Mesendoderm (in vitro differentiated cells): ENCODE results near the gene SLC16A12.
A peak's percentile ranks its signal among the peaks of the same experiment; 100 is the strongest.
"Not testable (repeated sequence)": the region's sequence is repeated elsewhere in the genome, so short reads cannot be mapped to it uniquely, and the experiment has no call there.

ENCODE experiments used
- DNase-seq: peaks from one replicate; pipeline ENCODE4 v3.0.0; 2013
- H2AK5ac ChIP-seq: 2 replicates; pipeline ENCODE4 v1.6.1; 2013; ENCODE audit warnings: low read length, inconsistent platforms
- H2BK120ac ChIP-seq: 2 replicates; pipeline ENCODE4 v1.6.1; 2013; ENCODE audit warnings: low read depth, mild to moderate bottlenecking, low read length, moderate library complexity, mixed read lengths
- H2BK15ac ChIP-seq: replicated peaks from 2 replicates; pipeline ENCODE4 v1.6.1; 2013; ENCODE audit warnings: low read depth, mild to moderate bottlenecking, moderate library complexity
- H2BK5ac ChIP-seq: 2 replicates; pipeline ENCODE4 v1.6.1; 2013; ENCODE audit warnings: low read length, inconsistent platforms
- H3K18ac ChIP-seq: 2 replicates; pipeline ENCODE4 v1.6.1; 2013; ENCODE audit warnings: mild to moderate bottlenecking, low read length, mixed read lengths
- H3K23ac ChIP-seq: one replicate; pipeline ENCODE4 v1.6.1; 2013; ENCODE audit warnings: low read length
- H3K27ac ChIP-seq: 2 replicates; pipeline ENCODE4 v1.5.1; 2013; ENCODE audit warnings: low read depth, mild to moderate bottlenecking, inconsistent platforms, low read length, moderate library complexity
- H3K27me3 ChIP-seq: 2 replicates; pipeline ENCODE4 v1.6.1; 2013; ENCODE audit warnings: low read length, control low read depth, mild to moderate bottlenecking, inconsistent platforms; ENCODE audit not compliant: insufficient read depth, poor library complexity
- H3K36me3 ChIP-seq: 2 replicates; pipeline ENCODE4 v1.6.1; 2013; ENCODE audit warnings: low read length, inconsistent platforms; ENCODE audit not compliant: control insufficient read depth, insufficient read depth
- H3K4ac ChIP-seq: one replicate; pipeline ENCODE4 v1.6.1; 2013; ENCODE audit warnings: low read depth, mild to moderate bottlenecking, low read length, moderate library complexity
- H3K4me1 ChIP-seq: 2 replicates; pipeline ENCODE4 v1.6.1; 2013; ENCODE audit warnings: low read depth, low read length, inconsistent platforms; ENCODE audit not compliant: control insufficient read depth
- H3K4me2 ChIP-seq: 2 replicates; pipeline ENCODE4 v1.6.1; 2013; ENCODE audit warnings: low read length
- H3K4me3 ChIP-seq: 2 replicates; pipeline ENCODE4 v1.5.1; 2013; ENCODE audit warnings: mild to moderate bottlenecking, low read length
- H3K56ac ChIP-seq: one replicate; pipeline ENCODE4 v1.6.1; 2013; ENCODE audit warnings: low read length
- H3K79me1 ChIP-seq: 2 replicates; pipeline ENCODE4 v1.6.1; 2013; ENCODE audit warnings: low read length, inconsistent platforms
- H3K79me2 ChIP-seq: 2 replicates; pipeline ENCODE4 v1.6.1; 2013; ENCODE audit warnings: mild to moderate bottlenecking, low read length; ENCODE audit not compliant: control insufficient read depth, insufficient read depth
- H3K9ac ChIP-seq: 2 replicates; pipeline ENCODE4 v1.6.1; 2013; ENCODE audit warnings: low read length, inconsistent platforms
- H4K5ac ChIP-seq: one replicate; pipeline ENCODE4 v1.6.1; 2013; ENCODE audit warnings: low read length
- H4K8ac ChIP-seq: one replicate; pipeline ENCODE4 v1.6.1; 2013; ENCODE audit warnings: low read depth, mild to moderate bottlenecking, control low read depth, low read length, moderate library complexity
- WGBS: extraction: QIAGEN DNeasy Blood & Tissue Kit; methylation state at CpG from one replicate; pipeline ENCODE4 v1.1.7; 2013; ENCODE audit warnings: low lambda C conversion rate, missing lambda C conversion rate; ENCODE audit not compliant: insufficient coverage; ENCODE audit errors: extremely low coverage; 5-methylcytosine and 5-hydroxymethylcytosine counted together

Gene SLC16A12

GRCh38 chr10:89391907-89392756 is 143.3 kb downstream of the SLC16A12 start, which contains the start of gene IFIT1:
Gene IFIT1 (plus strand): TSS chr10:89392623. CDS start chr10:89392713, 90 bp downstream.
- Histone ChIP-seq H3K36me3 (no peaks in the 10 kb centered on the region), H3K79me1 (no peaks in the 10 kb centered on the region), H3K23ac (no peak within 1 kb of the TSS), H3K27ac (no peak within 1 kb of the TSS), H3K27me3 (no peaks in the 10 kb centered on the region), H3K4me1 (no peaks in the 10 kb centered on the region), H3K4me3 (no peak within 1 kb of the TSS), H2AK5ac (no peak within 1 kb of the TSS), H3K56ac (no peak within 1 kb of the TSS), H4K5ac (no peak within 1 kb of the TSS), H3K9ac (no peak within 1 kb of the TSS), H4K8ac (no peak within 1 kb of the TSS), H2BK120ac (no peak within 1 kb of the TSS), H2BK15ac (no peak within 1 kb of the TSS), H3K4ac (no peak within 1 kb of the TSS), H3K18ac (no peak within 1 kb of the TSS), H3K4me2 (peak within 1 kb of the TSS; percentile 28), H2BK5ac (no peak within 1 kb of the TSS), H3K79me2 (no peaks in the 10 kb centered on the region)
- whole genome bisulfite sequencing, result no CpG with 5 or more reads among the region's 8 CpGs
- DNase-seq, result peak; percentile 67

GRCh38 chr10:89391226-89391576 is 144.2 kb downstream of the SLC16A12 start:
- H4K8ac ChIP-seq, H3K36me3 ChIP-seq, H3K27ac ChIP-seq, H3K4me2 ChIP-seq, H2BK5ac ChIP-seq, H3K4me3 ChIP-seq, H3K79me2 ChIP-seq, H2BK120ac ChIP-seq, H4K5ac ChIP-seq, H2AK5ac ChIP-seq, H2BK15ac ChIP-seq, H3K27me3 ChIP-seq, H3K79me1 ChIP-seq, DNase-seq, H3K4me1 ChIP-seq, H3K18ac ChIP-seq, H3K23ac ChIP-seq, H3K56ac ChIP-seq, H3K9ac ChIP-seq: not testable (repeated sequence)
- H3K4ac ChIP-seq, result peak overlapping the region; percentile 3
- WGBS, result no CpG with 5 or more reads among the region's 4 CpGs

GRCh38 chr10:89390476-89391225 is 144.7 kb downstream of the SLC16A12 start:
- no peak overlapping the region for H4K8ac ChIP-seq
- H3K27ac ChIP-seq, result no peak overlapping the region
- no peaks in the 10 kb centered on the region for H3K79me2 ChIP-seq
- no peak overlapping the region for H3K4me2 ChIP-seq
- no peaks in the 10 kb centered on the region for H3K4me1 ChIP-seq
- no peak overlapping the region for H3K4me3 ChIP-seq
- H3K4ac ChIP-seq, result peak overlapping the region; percentile 3
- no peaks in the 10 kb centered on the region for H3K36me3 ChIP-seq
- no peak overlapping the region for H3K9ac ChIP-seq
- no peaks in the 10 kb centered on the region for H3K79me1 ChIP-seq
- H3K56ac ChIP-seq, result no peak overlapping the region
- no peaks in the 10 kb centered on the region for H3K27me3 ChIP-seq
- no peak overlapping the region for H2BK5ac ChIP-seq
- WGBS, result no CpG with 5 or more reads among the region's 5 CpGs
- no peak overlapping the region for H4K5ac ChIP-seq
- no peak overlapping the region for H2BK120ac ChIP-seq
- H2AK5ac ChIP-seq, result no peak overlapping the region
- DNase-seq, result no peak
- peak overlapping the region; percentile 36 for H2BK15ac ChIP-seq
- H3K23ac ChIP-seq, result no peak overlapping the region
- H3K18ac ChIP-seq, result no peak overlapping the region

- Histone ChIP-seq H3K23ac (no peak overlapping the region), H2BK120ac (no peak overlapping the region), H3K4me1 (no peaks in the 10 kb centered on the region), H3K18ac (no peak overlapping the region), H2BK5ac (no peak overlapping the region), H3K9ac (no peak overlapping the region), H2AK5ac (no peak overlapping the region), H3K27ac (no peak overlapping the region), H3K27me3 (no peaks in the 10 kb centered on the region), H3K79me1 (no peaks in the 10 kb centered on the region), H3K4ac (no peak overlapping the region), H4K8ac (no peak overlapping the region), H3K79me2 (no peaks in the 10 kb centered on the region), H4K5ac (no peak overlapping the region), H3K36me3 (no peaks in the 10 kb centered on the region), H2BK15ac (no peak overlapping the region), H3K4me3 (no peak overlapping the region), H3K56ac (no peak overlapping the region), H3K4me2 (no peak overlapping the region)
- no CpG with 5 or more reads among the region's 1 CpG for WGBS
- DNase-seq, result peak; percentile 76
Observed at GRCh38 chr10:89389254-89389653, 146.1 kb downstream of the SLC16A12 start.

GRCh38 chr10:89388806-89389205 is 146.6 kb downstream of the SLC16A12 start:
- Histone ChIP-seq H2BK120ac (no peak overlapping the region), H2AK5ac (no peak overlapping the region), H4K8ac (no peak overlapping the region), H3K4me3 (no peak overlapping the region), H3K56ac (no peak overlapping the region), H3K79me1 (no peaks in the 10 kb centered on the region), H3K4me2 (no peak overlapping the region), H3K27ac (no peak overlapping the region), H3K36me3 (no peaks in the 10 kb centered on the region), H3K79me2 (no peaks in the 10 kb centered on the region), H3K23ac (no peak overlapping the region), H3K4me1 (no peaks in the 10 kb centered on the region), H3K9ac (no peak overlapping the region), H2BK5ac (no peak overlapping the region), H3K18ac (no peak overlapping the region), H4K5ac (no peak overlapping the region), H3K4ac (no peak overlapping the region), H3K27me3 (no peaks in the 10 kb centered on the region), H2BK15ac (no peak overlapping the region)
- DNase-seq, result no peak
- no CpG with 5 or more reads among the region's 2 CpGs for WGBS
